Thyroid gland (tissue), 4 donors: ENCODE data around the gene QDPR. TPM values are rescaled to one million over a fixed set of nuclear protein-coding genes. Genes with fewer than 3 reads are reported as not detected.

Source experiments
- DNase-seq, 2 donors: peaks; one replicate each; pipeline ENCODE4 v3.0.0-alpha.2; 2019
- H3K27ac ChIP-seq, 3 donors: fragments of 200-600 bp; sonication (generic); 1 replicate in 2 of 3; 2 replicates in 1 of 3; pipeline ENCODE4 v1.5.1; 2016 to 2019; ENCODE audit warnings: mild to moderate bottlenecking in 1 of 3, moderate library complexity in 1 of 3
- H3K27me3 ChIP-seq: fragments of 200-600 bp; sonication (generic); one replicate; pipeline ENCODE4 v1.5.1; 2019
- H3K36me3 ChIP-seq, 2 donors: fragments of 200-600 bp; sonication (generic); one replicate each; pipeline ENCODE4 v1.5.1; 2016 to 2019
- H3K4me1 ChIP-seq, 2 donors: fragments of 200-600 bp; sonication (generic); one replicate each; pipeline ENCODE4 v1.5.1; 2017 to 2019
- H3K4me3 ChIP-seq, 3 donors: fragments of 200-600 bp; sonication (generic); replicated peaks in 1 of 3; 1 replicate in 2 of 3; 2 replicates in 1 of 3; pipeline ENCODE4 v1.5.1; 2016; ENCODE audit warnings: mild to moderate bottlenecking in 1 of 3
- H3K9me3 ChIP-seq: fragments of 200-600 bp; sonication (generic); one replicate; pipeline ENCODE4 v1.5.1; 2017
- POLR2A ChIP-seq, 2 donors: fragments of 450-650 bp; IDR thresholded peaks; one replicate each; pipeline ENCODE4 v1.6.1; 2017; ENCODE audit warnings: antibody characterized with exemption in 2 of 2, mild to moderate bottlenecking in 2 of 2, moderate library complexity in 1 of 2
- WGBS, 2 donors: methylation state at CpG; one replicate each; pipeline ENCODE4 v1.1.5; 2017; 5-methylcytosine and 5-hydroxymethylcytosine counted together
- intact Hi-C: fragments of 100-400 bp; cut with DNase I; formaldehyde crosslinking; loops from one replicate; pipeline ENCODE4 v1.15.1; 2023
- total RNA-seq, 4 donors: library from RNA; depleted of rRNA; stranded (reverse); fragments of >200 nt; gene quantifications; one replicate each; pipeline ENCODE4 v1.2.3, GENCODE V29; 2016
- TF ChIP-seq, protein P1 (sequence below), 6 experiments: fragments of 200-600 bp in 3 of 6; fragments of 450-650 bp in 3 of 6; sonication (generic) in 3 of 6; IDR thresholded peaks; one replicate each; pipeline ENCODE4 v1.5.1; 2016 to 2019; ENCODE audit warnings: antibody characterized with exemption in 6 of 6, mild to moderate bottlenecking in 2 of 6, inconsistent platforms in 1 of 6, moderate library complexity in 1 of 6

The QDPR gene
- total RNA-seq, 4 donors from 2014 or later, result 4.0 to 14.7 (median 9.6) TPM

DNA sequence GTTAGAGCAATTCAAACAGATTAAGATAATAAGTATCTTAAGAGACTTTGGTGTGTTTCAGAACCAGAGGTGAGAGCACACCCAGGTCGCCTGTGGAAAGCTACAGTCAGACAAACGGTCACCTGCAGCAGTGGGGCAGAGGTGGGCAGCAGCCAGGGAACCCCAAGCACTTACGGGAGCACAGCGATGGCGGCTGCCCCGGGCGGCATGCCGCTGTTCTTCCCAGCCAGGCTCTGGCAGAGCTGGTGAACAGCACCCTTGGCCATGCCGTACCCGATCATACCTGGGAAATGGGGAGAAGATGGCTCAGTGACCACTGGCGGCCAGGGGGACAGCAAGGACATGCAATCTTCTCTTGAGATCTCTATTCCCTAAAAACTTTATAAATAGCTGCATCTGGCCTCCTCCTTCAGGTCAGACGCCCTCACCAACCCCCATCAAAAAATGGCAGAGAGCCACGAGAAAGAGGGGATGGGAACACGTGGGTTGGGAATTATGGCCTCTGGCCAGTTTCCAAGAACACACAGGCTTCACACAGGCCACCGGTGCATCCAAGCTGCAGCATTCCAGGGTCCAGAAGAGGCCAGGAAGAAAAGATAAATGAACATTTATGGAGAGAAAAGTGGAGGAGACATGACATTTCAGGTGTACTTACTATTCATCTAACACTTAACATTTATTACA lies 19.7 kb downstream of the QDPR start:
- Histone ChIP-seq H3K9me3 (no peaks in the 10 kb centered on the region), H3K27ac (no peak overlapping the region), H3K4me1 (peaks cover 4 to 5% of the 10 kb centered on the region in 2 donors), H3K4me3 (no peak overlapping the region), H3K36me3 (peaks cover 19 to 20% of the 10 kb centered on the region in 2 donors), H3K27me3 (no peaks in the 10 kb centered on the region)
- intact Hi-C loops, result no loop called here
- peak; percentile 52 to 60 for DNase-seq
- no peak for TF ChIP-seq POLR2A (IDR thresholded peaks at IDR 0.05)
- TF ChIP-seq, protein P1, sequence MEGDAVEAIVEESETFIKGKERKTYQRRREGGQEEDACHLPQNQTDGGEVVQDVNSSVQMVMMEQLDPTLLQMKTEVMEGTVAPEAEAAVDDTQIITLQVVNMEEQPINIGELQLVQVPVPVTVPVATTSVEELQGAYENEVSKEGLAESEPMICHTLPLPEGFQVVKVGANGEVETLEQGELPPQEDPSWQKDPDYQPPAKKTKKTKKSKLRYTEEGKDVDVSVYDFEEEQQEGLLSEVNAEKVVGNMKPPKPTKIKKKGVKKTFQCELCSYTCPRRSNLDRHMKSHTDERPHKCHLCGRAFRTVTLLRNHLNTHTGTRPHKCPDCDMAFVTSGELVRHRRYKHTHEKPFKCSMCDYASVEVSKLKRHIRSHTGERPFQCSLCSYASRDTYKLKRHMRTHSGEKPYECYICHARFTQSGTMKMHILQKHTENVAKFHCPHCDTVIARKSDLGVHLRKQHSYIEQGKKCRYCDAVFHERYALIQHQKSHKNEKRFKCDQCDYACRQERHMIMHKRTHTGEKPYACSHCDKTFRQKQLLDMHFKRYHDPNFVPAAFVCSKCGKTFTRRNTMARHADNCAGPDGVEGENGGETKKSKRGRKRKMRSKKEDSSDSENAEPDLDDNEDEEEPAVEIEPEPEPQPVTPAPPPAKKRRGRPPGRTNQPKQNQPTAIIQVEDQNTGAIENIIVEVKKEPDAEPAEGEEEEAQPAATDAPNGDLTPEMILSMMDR (IDR thresholded peaks at IDR 0.05), result no peak
- 50 to 80% methylated on average over 7 to 15 of the region's 15 CpGs for WGBS, 2 donors

DNA sequence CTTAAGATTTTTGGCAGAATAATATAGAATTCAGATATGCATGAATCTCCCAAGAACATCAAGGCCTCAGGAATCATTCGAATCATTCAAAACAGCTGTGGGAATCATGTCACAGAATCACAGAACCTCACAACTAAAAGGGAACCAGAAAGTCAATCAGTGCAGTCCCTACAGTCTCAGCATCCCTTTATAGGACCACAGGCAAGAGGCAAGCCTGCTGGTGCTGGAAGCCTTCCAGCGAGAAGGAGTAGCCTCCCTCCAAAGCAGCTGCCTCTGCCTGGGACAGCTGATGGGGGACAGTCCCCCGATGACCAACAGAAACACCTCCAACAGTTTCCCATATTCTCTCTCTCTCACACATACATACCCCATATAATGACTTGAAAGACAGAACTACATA lies 20.7 kb downstream of the QDPR start:
- intact Hi-C loops, result no loop called here
- Histone ChIP-seq H3K27ac (no peak overlapping the region), H3K4me3 (no peak overlapping the region), H3K36me3 (peaks cover 20 to 26% of the 10 kb centered on the region in 2 donors), H3K4me1 (peaks cover 4 to 5% of the 10 kb centered on the region in 2 donors), H3K9me3 (no peaks in the 10 kb centered on the region), H3K27me3 (no peaks in the 10 kb centered on the region)
- 82 to 88% methylated on average over 3 of the region's 3 CpGs for WGBS, 2 donors
- TF ChIP-seq, protein P1 (IDR thresholded peaks at IDR 0.05), result no peak
- TF ChIP-seq POLR2A (IDR thresholded peaks at IDR 0.05), result no peak
- DNase-seq, result no peak

DNA sequence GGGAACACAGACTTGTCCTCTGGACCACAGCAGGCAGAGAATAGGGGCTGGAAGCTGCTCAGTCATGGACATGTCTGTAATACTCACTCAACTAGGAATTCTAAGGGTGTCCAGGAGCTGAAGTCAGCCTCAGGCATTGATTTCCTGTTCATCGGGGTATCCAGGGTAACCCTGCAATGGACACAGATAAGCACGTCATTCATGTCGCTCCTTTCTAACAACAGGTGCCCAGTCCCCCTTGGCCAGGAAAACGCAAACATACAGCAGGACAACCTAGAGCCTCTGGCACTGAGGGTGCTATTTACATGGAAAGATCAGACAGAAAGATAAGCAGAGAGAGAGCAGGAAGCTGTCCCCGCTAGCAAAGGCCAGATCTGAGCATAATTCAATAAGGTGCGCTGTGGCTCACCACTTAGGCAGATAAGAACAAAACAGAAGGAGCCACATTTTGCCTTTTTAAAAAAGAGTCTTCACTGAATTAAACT lies 21.3 kb downstream of the QDPR start:
- no peak for TF ChIP-seq POLR2A (IDR thresholded peaks at IDR 0.05)
- TF ChIP-seq, protein P1 (IDR thresholded peaks at IDR 0.05), result no peak
- no peak for DNase-seq
- intact Hi-C loops, result no loop called here
- Histone ChIP-seq H3K4me3 (no peak overlapping the region), H3K36me3 (peaks cover 22 to 26% of the 10 kb centered on the region in 2 donors), H3K27me3 (no peaks in the 10 kb centered on the region), H3K4me1 (peaks cover 4 to 5% of the 10 kb centered on the region in 2 donors), H3K27ac (no peak overlapping the region), H3K9me3 (no peaks in the 10 kb centered on the region)
- 71 to 80% methylated on average over 6 of the region's 6 CpGs for WGBS, 2 donors

DNA sequence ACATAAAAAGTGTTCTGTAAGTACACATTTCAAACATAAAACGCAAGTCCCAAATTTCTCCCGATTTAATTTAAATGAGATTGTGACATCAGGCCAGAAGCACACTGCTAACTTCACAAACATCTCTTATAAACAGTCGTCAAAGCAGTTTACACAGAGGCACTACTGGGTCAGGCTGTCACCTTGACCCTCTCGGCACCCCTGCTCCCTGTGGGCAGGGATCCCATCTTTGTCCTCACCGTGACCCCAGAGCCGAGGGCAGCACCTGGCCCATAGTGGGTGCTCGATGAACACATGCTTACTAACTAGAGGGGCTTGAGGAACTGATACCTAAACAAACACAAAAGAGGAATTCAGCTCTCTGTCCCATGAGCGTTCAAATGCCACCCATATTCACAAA lies 22.2 kb downstream of the QDPR start:
- H3K36me3 ChIP-seq, result peaks cover 19 to 26% of the 10 kb centered on the region in 2 donors
- intact Hi-C loops, result no loop called here
- H3K4me1 ChIP-seq, result peaks cover 4 to 5% of the 10 kb centered on the region in 2 donors
- WGBS, 2 donors, result 79 to 90% methylated on average over 8 of the region's 8 CpGs
- TF ChIP-seq, protein P1 (IDR thresholded peaks at IDR 0.05), result no peak
- no peak for TF ChIP-seq POLR2A (IDR thresholded peaks at IDR 0.05)
- H3K4me3 ChIP-seq, result no peak overlapping the region
- no peaks in the 10 kb centered on the region for H3K27me3 ChIP-seq
- DNase-seq, result no peak
- H3K27ac ChIP-seq, result no peak overlapping the region
- H3K9me3 ChIP-seq, result no peaks in the 10 kb centered on the region

DNA sequence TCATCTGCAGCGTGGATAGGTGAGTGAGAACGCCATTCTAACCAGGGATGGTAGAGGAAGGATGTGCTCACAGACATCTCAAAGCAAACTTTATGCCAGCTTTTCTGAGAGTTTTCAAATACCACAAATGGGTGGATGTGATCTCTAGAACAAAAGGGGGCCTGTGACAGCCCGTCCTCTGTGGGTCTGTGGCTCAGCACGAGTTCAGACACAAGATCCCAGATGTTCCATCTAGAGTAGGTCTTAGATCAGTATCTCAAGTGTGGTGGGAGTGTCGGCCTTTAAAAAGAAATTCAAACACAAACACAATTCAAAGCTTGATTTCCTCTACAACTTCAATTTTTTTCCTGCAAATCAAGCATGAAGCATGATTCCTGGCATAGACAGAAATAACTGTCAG lies 22.8 kb downstream of the QDPR start:
- no peak overlapping the region for H3K4me3 ChIP-seq
- intact Hi-C loops, result no loop called here
- H3K27me3 ChIP-seq, result no peaks in the 10 kb centered on the region
- WGBS, 2 donors, result 78 to 87% methylated on average over 5 of the region's 5 CpGs
- DNase-seq, result no peak
- no peaks in the 10 kb centered on the region for H3K9me3 ChIP-seq
- H3K36me3 ChIP-seq, result peaks cover 19 to 26% of the 10 kb centered on the region in 2 donors
- peaks cover 4 to 5% of the 10 kb centered on the region in 2 donors for H3K4me1 ChIP-seq
- TF ChIP-seq POLR2A (IDR thresholded peaks at IDR 0.05), result no peak
- TF ChIP-seq, protein P1 (IDR thresholded peaks at IDR 0.05), result no peak
- H3K27ac ChIP-seq, result no peak overlapping the region
